WTC11 (cell line): ENCODE data around the gene PRKAG2.

Experiments used
- CTCF ChIP-seq: fragments of 200-600 bp; IDR thresholded peaks from 2 replicates; pipeline ENCODE4 v1.8.0; 2022; ENCODE audit warnings: antibody characterized with exemption
- USF1 ChIP-seq: sonication (generic); formaldehyde crosslinking; IDR thresholded peaks from 2 replicates; pipeline ENCODE4 v1.8.0; 2022; ENCODE audit warnings: mild to moderate bottlenecking, missing genetic modification reagents

GRCh38 chr7:151836191-151836926 is 40.6 kb downstream of the PRKAG2 start:
- no peak for TF ChIP-seq CTCF
- no peak for TF ChIP-seq USF1 (CRISPR knock-in tag)
